ENCODE results near the gene FOXL3.

DNA sequence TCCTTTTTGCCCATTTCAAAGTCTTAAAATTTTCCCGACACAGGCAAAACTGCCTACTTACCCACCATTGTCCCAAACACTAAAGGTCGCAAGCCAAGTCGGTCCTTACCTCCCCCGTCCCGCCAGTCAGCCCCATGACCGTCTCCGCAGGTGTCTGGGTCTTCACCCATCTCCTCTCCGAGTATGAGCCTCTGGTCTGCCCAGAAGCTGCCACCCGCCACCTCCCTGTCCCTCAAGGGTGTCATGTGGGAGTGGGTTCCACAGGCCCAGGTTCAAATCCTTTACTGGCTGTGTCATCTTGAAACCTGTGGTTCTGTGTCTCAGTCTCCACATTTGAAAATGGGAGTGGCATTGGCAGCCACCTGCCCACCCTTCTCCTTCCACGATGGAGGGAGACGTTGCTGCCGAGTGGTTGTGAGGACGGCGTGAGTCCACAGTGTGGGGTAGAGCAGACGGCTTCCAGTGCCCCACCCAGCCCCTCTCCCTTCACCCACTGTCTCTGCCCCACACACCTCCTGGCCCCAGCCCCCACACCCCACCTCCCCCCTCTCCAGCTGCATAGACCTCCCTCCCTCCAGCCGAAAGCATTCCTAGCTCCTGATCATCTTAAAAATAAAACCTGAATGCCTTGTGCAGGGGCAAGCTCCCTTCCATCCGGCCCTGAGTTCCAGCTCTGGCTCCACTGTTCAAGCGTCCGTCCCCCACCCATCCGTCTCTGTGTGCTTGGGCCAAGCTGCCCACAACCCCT is 35.3 kb downstream of the FOXL3 start:
- TF ChIP-seq, protein P1, sequence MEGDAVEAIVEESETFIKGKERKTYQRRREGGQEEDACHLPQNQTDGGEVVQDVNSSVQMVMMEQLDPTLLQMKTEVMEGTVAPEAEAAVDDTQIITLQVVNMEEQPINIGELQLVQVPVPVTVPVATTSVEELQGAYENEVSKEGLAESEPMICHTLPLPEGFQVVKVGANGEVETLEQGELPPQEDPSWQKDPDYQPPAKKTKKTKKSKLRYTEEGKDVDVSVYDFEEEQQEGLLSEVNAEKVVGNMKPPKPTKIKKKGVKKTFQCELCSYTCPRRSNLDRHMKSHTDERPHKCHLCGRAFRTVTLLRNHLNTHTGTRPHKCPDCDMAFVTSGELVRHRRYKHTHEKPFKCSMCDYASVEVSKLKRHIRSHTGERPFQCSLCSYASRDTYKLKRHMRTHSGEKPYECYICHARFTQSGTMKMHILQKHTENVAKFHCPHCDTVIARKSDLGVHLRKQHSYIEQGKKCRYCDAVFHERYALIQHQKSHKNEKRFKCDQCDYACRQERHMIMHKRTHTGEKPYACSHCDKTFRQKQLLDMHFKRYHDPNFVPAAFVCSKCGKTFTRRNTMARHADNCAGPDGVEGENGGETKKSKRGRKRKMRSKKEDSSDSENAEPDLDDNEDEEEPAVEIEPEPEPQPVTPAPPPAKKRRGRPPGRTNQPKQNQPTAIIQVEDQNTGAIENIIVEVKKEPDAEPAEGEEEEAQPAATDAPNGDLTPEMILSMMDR (IDR thresholded peaks at IDR 0.05; ENCODE audit: borderline replicate concordance, extremely low read depth, low read length, poor library complexity, severe bottlenecking) = no peak
- TF ChIP-seq EZH2 (IDR thresholded peaks at IDR 0.05; ENCODE audit: borderline replicate concordance, low read depth, low read length, severe bottlenecking) = no peak
